GM20431 (cell line): ENCODE results near the gene TMEM129.

Experiments used
- in situ Hi-C: fragments of 300-500 bp; cut with MseI, MboI; formaldehyde crosslinking; loops from one replicate; pipeline ENCODE4 v1.15.0; 2020; ENCODE audit warnings: low sequenced_read_pairs; ENCODE audit not compliant: unreplicated experiment

The TMEM129 gene

GRCh38 chr4:1721003-1721665 lies at the start of gene TMEM129, which contains the start of gene TACC3:
Gene TMEM129 (minus strand): TSS chr4:1721323. CDS start chr4:1720837, 486 bp downstream.
Gene TACC3 (plus strand): TSS chr4:1721521. CDS start chr4:1723422, 1,901 bp downstream.
- in situ Hi-C loops, result no loop called here

- in situ Hi-C loops, result no loop called here
Measured at GRCh38 chr4:1770791-1771231, 49.7 kb upstream of the TMEM129 start.

- in situ Hi-C loops, result no loop called here
Measured at GRCh38 chr4:1770245-1770644, 49.1 kb upstream of the TMEM129 start.

- in situ Hi-C loops, result no loop called here
Measured at GRCh38 chr4:1769692-1770091, 48.6 kb upstream of the TMEM129 start.

- in situ Hi-C loops, result no loop called here
Measured at GRCh38 chr4:1768367-1769034, 47.4 kb upstream of the TMEM129 start.

GRCh38 chr4:1767770-1768366 lies 46.7 kb upstream of the TMEM129 start:
- in situ Hi-C loops, result no loop called here

GRCh38 chr4:1767061-1767769 lies 46.1 kb upstream of the TMEM129 start:
- in situ Hi-C loops, result no loop called here

GRCh38 chr4:1766106-1767060 lies 45.3 kb upstream of the TMEM129 start:
- in situ Hi-C loops, result no loop called here

- in situ Hi-C loops, result no loop called here
Measured at GRCh38 chr4:1765409-1766072, 44.4 kb upstream of the TMEM129 start.

- in situ Hi-C loops, result no loop called here
Measured at GRCh38 chr4:1764670-1765069, 43.5 kb upstream of the TMEM129 start.

GRCh38 chr4:1763550-1764080 lies 42.5 kb upstream of the TMEM129 start:
- in situ Hi-C loops, result no loop called here

GRCh38 chr4:1763070-1763549 lies 42.0 kb upstream of the TMEM129 start:
- in situ Hi-C loops, result no loop called here

GRCh38 chr4:1762264-1763010 lies 41.3 kb upstream of the TMEM129 start:
- in situ Hi-C loops, result no loop called here

- in situ Hi-C loops, result no loop called here
Measured at GRCh38 chr4:1761130-1761689, 40.1 kb upstream of the TMEM129 start.

- in situ Hi-C loops, result no loop called here
Measured at GRCh38 chr4:1760521-1761071, 39.5 kb upstream of the TMEM129 start.

GRCh38 chr4:1759818-1760223 lies 38.7 kb upstream of the TMEM129 start:
- in situ Hi-C loops, result no loop called here

- in situ Hi-C loops, result no loop called here
Measured at GRCh38 chr4:1759170-1759817, 38.2 kb upstream of the TMEM129 start.
